Measurements from ENCODE around the gene ZNF8.

- no peak for TF ChIP-seq CTCF (IDR thresholded peaks at IDR 0.05; ENCODE audit: low read length)
- TF ChIP-seq EZH2 (optimal IDR thresholded peaks at IDR 0.05; ENCODE audit: low read depth, low read length), result no peak
- no peak for TF ChIP-seq EZH2phosphoT487 (IDR thresholded peaks at IDR 0.05; ENCODE audit: low read length)
Measured at GRCh38 chr19:58346961-58347929, 68.5 kb downstream of the ZNF8 start.
